Lower leg skin (tissue), 3 donors: ENCODE data around the gene TMEM132D.

ENCODE experiments used
- CTCF ChIP-seq, 3 donors: fragments of 450-650 bp; IDR thresholded peaks; one replicate each; pipeline ENCODE4 v1.5.1; 2016; ENCODE audit warnings: antibody characterized with exemption in 3 of 3, mild to moderate bottlenecking in 3 of 3, moderate library complexity in 2 of 3
- POLR2A ChIP-seq, 2 donors: fragments of 450-650 bp; IDR thresholded peaks; one replicate each; pipeline ENCODE4 v1.6.1; 2016 to 2017; ENCODE audit warnings: antibody characterized with exemption in 2 of 2, mild to moderate bottlenecking in 1 of 2, moderate library complexity in 1 of 2

- TF ChIP-seq CTCF (IDR thresholded peaks at IDR 0.05) (no peak), POLR2A (IDR thresholded peaks at IDR 0.05) (no peak)
Observed at GRCh38 chr12:129052373-129052772, 851.5 kb downstream of the TMEM132D start.
